G401 (cell line): ENCODE data around the gene TNNT1. TPM values are rescaled to one million over a fixed set of nuclear protein-coding genes. Genes with fewer than 3 reads are reported as not detected.
"Not testable (repeated sequence)": the region's sequence is repeated elsewhere in the genome, so short reads cannot be mapped to it uniquely, and the experiment has no call there.

Source experiments
- DNase-seq: peaks from one replicate; pipeline ENCODE4 v3.0.0-alpha.2; 2015; ENCODE audit warnings: low spot score
- in situ Hi-C: cut with HindIII; loops from 2 replicates; pipeline ENCODE4 v1.10.0; 2016; ENCODE audit warnings: low sequenced_read_pairs, mixed read lengths
- total RNA-seq: library from RNA; depleted of rRNA; stranded (reverse); fragments of >200 nt; shearing (Covaris generic); gene quantifications from 2 replicates; pipeline ENCODE4 v1.2.3, GENCODE V29; 2014

Gene TNNT1
- total RNA-seq, 1 experiment from 2014 or later: 423 TPM

DNA sequence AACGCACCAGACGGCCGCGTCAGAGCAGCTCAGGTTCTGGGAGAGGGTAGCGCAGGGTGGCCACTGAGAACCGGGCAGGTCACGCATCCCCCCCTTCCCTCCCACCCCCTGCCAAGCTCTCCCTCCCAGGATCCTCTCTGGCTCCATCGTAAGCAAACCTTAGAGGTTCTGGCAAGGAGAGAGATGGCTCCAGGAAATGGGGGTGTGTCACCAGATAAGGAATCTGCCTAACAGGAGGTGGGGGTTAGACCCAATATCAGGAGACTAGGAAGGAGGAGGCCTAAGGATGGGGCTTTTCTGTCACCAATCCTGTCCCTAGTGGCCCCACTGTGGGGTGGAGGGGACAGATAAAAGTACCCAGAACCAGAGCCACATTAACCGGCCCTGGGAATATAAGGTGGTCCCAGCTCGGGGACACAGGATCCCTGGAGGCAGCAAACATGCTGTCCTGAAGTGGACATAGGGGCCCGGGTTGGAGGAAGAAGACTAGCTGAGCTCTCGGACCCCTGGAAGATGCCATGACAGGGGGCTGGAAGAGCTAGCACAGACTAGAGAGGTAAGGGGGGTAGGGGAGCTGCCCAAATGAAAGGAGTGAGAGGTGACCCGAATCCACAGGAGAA is 33.5 kb downstream of the TNNT1 start:
- DNase-seq: no peak
- in situ Hi-C loops: loop anchor here (10.0 kb wide), 1 partner anchor 59 kb away; no protein-coding TSS in a partner anchor

DNA sequence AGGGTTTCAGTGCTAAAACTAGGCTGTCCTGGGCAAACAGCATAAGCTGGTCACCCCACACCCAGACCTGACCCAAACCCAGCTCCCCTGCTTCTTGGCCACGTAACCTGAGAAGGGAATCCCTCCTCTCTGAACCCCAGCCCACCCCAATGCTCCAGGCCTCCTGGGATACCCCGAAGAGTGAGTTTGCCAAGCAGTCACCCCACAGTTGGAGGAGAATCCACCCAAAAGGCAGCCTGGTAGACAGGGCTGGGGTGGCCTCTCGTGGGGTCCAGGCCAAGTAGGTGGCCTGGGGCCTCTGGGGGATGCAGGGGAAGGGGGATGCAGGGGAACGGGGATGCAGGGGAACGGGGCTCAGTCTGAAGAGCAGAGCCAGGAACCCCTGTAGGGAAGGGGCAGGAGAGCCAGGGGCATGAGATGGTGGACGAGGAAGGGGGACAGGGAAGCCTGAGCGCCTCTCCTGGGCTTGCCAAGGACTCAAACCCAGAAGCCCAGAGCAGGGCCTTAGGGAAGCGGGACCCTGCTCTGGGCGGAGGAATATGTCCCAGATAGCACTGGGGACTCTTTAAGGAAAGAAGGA is 34.4 kb downstream of the TNNT1 start:
- no peak for DNase-seq
- in situ Hi-C loops: loop anchor here (10.0 kb wide), 1 partner anchor 60 kb away; no protein-coding TSS in a partner anchor

DNA sequence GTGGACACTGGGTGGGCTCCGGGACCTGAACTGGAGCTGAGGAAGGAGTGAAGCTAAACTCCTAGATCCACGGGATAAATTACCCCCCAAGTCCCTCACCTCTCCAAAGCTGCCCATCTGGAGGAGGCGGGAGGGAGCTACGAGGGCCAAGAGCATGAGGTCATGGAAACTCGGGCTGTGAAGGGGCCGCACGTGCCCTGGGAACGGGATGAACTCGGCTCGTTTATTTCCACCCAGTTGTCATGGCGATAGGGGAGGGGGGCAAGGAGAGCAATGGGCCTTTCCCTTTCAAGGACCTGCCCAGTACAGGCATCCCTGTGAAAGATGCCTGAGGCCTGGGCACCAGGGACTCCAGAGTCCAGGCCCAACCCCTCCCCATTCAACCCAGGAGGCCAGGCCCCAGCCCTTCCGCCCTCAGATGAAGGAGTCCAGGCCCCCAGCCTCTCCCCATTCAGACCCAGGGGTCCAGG is 35.4 kb downstream of the TNNT1 start:
- in situ Hi-C loops: loop anchor here (10.0 kb wide), 1 partner anchor 61 kb away; no protein-coding TSS in a partner anchor
- no peak for DNase-seq

DNA sequence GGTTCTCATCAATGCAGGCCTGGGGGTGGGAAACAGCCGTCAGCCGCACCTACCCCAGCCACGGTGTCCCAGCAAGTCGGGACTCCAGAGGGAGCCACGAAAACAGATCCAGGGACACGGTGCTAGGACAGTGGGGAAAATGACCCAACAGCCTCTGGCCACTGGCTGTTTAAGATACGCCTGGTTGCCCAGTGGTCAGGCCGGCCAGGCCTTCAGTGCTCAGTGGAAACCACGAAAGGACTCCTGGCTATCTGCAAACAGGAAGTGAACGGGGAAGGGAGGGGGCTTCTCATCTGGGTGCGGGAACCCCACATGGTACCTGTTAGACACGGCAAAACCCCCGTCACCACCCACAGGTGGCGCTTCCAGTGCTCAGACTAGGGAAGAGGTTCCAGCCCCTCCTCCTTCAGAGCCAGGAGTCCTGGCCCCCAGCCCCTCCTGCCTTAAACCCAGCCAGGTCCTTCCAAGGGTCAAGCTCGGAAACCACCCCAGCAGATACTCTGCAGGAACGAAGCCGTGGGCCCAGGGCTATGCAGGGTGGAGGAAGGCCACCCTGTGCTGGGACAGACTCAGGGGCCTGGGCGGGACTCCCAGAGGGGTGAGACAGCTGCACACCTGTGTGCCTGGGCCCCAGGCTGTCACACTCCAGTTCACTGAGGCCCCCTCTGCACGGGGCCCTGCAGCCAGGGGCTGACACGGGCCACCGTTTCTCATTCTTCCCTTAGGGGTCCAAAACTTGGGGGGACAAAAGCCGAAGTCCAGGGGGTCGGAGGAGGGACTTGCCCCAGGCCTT is 36.0 kb downstream of the TNNT1 start:
- DNase-seq: no peak
- in situ Hi-C loops: loop anchor here (10.0 kb wide), 1 partner anchor 62 kb away; no protein-coding TSS in a partner anchor

DNA sequence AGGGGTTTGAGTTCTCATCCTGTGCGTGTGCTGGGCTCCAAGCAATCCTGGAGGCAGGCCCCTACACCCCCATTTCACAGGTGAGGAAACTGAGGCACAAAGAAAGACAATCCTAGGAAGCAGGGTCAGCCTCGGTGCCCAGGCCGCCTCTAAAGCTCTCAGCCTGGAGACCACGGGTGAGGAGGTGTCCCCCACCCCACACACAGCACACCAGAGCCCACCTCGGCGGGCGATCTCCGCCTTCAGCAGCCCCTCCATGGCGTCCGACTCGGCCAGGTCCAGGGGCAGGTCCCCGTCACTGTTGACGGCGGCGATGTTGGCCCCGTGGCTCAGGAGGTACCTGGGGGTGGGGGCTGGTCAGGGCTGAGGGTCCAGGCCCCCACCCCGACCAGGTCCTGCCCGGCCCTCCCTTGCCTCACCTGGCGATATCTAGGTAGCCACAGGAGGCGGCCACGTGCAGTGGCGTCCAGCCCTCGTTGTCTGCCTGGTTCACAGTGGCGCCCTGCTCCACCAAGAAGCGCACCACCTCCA is 36.7 kb downstream of the TNNT1 start:
- DNase-seq: no peak
- in situ Hi-C loops: loop anchor here (10.0 kb wide), 1 partner anchor 62 kb away; no protein-coding TSS in a partner anchor

DNA sequence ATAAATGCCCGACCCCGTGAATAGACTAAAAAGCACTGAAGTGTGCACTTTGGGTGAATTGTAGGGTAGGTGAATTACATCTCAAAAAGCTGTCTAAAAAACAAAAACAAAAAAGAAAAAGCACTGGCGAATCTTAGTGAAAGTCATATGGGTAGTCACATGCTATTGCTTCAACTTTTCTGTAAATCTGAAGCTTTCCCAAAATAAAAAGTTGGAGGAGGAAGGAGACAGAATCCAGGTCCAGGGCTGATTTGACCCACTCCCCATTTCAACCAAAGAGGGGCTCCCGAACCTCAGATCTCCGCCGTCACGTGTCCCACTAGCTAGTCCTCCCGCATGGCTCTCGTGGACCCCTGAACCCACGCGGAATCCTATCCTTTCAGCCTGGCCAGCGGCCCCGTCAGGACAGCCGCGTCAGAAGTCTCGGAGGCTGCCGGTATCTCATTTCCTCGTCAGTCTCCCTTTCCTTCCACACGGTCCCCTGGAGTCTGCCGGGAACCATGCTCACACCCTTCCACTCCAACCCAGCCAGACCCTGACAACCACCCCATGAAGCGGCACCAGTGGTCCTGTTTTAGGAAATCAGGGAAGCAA is 37.7 kb downstream of the TNNT1 start:
- in situ Hi-C loops: loop anchor here (10.0 kb wide), 1 partner anchor 63 kb away; no protein-coding TSS in a partner anchor
- DNase-seq: no peak

DNA sequence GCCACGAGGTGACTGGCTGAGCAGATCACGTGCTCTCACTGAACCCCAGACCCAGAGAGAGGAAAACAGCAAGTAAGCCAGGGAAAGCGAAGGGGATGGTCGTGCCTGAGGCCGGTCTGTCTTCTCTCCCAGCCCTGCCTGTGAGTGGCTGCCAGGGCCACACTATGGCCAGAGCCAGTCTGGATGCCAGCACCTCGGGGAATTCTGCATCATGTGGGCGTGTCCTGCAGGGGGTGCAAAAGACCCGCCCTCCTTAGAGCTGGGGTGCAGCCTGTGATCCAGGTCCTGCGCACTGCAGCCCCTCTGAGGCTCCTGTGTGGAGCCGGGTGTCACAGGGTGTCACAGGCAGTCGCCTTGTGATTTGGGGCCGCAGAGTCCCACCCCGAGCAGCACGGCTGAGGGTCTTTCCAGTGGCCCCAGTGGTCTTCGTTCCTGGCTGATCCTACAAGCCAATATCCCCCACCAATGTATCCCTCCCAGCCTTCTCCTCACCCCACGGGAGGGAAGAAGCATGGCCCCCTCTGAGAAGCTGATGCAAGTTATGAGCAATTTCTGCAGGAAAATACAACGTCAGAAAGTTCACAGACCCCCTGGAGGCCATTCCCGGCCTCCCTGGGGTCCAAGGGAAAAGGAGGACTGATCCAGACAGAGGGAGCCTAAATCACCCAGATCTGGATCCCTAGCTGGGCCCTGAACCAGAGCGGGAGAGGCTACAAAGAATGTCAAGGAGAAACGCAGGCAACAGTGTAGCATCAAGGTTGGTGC is 39.3 kb downstream of the TNNT1 start:
- in situ Hi-C loops: loop anchor here (10.0 kb wide), 1 partner anchor 65 kb away; no protein-coding TSS in a partner anchor
- no peak for DNase-seq

DNA sequence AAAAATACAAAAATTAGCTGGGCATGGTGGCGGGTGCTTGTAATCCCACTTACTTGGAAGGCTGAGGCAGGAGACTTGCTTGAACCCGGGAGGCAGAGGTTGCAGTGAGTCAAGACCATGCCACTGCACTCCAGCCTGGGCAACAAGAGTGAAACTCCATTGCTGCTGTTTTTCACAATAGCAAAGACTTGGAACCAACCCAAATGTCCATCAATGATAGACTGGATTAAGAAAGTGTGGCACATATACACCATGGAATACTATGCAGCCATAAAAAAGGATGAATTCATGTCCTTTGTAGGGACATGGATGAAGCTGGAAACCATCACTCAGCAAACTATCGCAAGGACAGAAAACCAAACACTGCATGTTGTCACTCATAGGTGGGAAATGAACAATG is 41.8 kb downstream of the TNNT1 start:
- in situ Hi-C loops, DNase-seq: not testable (repeated sequence)

DNA sequence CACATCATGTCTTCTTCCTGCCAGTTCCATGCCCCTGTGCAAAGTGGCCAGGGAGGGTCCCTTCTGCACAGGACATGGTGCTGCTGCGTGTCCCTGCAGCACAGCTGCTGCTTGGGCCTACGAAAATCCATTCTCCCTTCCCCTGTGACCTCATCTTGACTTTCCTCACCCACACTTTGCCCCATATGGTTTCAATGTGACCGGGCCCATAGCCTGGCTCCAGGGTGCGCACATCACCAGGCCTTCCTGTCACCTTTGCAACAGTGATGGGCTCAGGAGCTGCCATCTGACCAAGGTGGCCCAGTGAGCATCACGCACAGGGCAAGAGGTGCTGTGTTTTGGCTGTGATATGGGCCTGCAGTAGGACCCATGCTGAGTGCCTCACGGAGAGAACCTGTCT is 42.4 kb downstream of the TNNT1 start:
- in situ Hi-C loops: no loop called here
- DNase-seq: no peak

DNA sequence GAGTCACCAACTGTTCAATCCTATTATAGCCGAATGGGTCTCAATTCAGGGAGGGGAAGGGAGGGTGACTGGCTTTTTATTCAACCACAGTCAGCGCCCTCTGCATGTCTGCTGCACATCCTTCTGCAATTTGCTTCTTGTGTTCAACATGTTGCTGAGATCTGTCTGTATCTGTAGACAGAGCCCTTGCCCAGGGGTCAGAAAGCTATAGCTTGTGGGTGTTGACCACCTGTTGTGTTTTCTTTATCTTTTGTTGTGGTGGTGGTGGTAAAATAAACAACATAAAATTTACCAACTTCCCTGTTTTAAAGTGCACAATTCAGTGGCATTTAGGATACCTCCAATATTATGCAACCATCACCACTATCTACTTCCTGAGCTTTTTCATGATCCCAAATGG is 43.8 kb downstream of the TNNT1 start:
- in situ Hi-C loops: no loop called here
- no peak for DNase-seq

DNA sequence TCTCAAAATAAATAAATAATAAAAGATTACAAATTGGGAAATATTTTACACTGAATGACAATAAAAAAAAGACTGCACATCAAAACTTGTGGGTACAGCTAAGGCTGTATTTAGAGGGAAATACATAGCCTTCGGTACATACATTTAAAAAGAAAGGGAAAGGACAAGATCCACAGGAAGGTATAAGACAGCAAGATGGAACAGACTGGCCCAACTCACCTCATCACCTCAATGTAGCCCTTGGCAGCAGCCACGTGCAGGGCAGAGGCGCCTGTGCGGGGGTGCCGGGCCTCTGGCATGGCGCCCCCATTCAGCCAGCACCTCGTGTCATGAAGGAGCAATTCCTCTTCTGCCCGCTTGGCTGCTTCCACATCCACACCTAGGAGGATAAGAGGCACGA is 45.8 kb downstream of the TNNT1 start:
- in situ Hi-C loops: no loop called here

DNA sequence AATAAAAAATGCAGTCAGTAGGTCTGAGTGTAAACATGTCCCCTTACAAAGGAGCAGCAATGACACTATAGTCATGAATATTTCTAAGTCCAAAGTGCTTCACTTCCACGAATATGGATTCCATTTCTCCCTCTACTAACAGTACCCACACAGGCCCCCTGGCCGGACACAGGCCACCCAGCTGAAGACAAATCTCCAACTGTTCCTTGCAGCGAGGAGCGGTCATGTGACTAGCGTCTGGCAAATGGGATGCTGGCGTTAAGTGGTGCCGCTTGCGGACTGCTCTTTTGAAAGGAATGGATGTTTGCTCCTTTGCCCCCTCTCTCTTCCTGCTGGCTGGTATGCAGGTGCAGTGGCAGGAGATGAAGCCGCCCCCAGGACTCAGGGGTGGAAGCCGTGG is 47.7 kb downstream of the TNNT1 start:
- in situ Hi-C loops: no loop called here
- DNase-seq: no peak

More for the DNA sequence above, 45.8 kb downstream of the TNNT1 start:
- no peak for DNase-seq

DNA sequence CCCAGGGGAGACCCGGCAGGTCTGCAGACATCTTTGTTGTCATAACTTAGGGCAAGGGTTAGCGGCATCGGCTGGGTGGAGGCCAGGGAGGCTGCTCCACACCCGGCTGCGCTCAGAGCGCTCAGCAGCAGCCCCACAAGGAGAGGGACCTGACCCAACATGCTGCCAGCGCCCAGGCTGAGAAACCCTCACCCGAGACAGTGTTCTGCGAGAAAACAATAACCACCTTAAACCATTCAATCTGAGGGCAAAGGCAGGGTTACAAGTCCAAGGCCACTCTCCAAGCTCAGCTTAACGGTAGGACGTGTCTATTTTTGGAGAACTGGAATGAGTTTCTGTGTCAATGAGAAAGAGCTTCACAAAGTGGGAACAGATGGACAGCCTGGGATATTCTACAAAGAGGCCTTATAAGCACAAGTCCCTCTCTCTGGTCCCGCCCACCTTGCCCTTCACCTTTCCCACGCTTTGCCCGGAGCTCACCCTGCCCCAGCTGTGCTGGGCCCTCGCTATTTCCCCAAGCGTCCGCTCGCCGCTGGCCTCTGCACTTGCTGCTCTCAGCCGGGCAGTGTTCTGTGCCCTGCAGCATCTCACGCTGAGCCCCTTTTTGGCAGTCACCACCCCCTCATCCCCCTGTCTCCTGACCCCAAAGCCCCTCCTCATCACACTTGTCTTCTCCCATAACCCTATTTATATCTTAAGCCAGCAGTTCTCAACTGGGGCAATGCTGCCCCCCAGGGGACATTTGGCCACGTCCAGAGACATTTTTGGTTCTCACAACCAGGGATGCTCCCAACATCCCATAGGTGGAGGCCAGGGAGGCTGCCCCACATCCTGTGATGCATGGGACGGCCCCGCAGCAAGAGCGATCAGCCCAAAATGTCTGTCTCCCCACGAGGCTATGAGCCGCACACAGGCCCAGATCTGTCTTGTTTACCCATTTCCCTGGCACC is 49.2 kb downstream of the TNNT1 start:
- no peak for DNase-seq

DNA sequence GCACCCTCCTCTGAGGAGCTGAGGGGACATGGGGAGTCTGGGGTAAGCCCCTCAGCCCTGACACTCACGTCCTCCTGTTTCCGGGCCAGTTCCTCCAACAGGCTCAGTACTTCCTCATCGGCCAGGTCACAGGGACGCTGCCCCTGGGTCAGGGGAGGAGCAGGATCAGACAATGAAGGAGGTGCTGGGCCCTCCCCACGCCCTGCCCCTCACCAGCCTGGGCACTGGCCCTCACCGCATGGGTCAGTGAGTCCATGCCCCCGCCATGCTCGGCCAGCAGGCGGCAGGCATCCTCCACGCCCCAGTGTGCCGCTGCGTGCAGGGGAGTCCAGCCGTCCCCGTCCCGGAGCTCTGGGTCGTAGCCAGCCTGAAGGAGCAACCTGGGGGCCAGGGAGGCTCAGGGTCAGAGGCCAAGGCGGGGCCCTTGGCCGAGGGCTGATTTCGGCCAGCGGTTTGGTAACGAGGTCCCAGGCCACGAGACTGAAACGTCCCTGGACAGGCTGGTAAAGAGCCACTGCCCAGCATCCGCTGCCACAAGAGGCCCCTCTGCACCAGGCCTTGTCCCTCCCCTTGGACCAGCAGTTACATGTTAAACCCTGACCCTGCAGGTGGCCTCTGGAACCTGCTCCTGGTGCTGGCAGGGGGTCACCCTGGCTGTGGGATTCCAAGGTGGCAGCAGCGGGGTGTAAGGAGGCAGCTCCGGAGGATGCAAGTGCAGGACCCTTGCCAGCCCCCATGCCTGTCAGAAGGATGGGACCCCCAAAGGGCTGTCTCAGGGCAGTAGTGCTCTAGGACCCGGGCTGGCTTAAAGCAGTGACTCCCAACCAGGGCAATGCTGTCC is 50.1 kb downstream of the TNNT1 start:
- in situ Hi-C loops: no loop called here
- DNase-seq: no peak

More for the DNA sequence above, 49.2 kb downstream of the TNNT1 start:
- in situ Hi-C loops: no loop called here

DNA sequence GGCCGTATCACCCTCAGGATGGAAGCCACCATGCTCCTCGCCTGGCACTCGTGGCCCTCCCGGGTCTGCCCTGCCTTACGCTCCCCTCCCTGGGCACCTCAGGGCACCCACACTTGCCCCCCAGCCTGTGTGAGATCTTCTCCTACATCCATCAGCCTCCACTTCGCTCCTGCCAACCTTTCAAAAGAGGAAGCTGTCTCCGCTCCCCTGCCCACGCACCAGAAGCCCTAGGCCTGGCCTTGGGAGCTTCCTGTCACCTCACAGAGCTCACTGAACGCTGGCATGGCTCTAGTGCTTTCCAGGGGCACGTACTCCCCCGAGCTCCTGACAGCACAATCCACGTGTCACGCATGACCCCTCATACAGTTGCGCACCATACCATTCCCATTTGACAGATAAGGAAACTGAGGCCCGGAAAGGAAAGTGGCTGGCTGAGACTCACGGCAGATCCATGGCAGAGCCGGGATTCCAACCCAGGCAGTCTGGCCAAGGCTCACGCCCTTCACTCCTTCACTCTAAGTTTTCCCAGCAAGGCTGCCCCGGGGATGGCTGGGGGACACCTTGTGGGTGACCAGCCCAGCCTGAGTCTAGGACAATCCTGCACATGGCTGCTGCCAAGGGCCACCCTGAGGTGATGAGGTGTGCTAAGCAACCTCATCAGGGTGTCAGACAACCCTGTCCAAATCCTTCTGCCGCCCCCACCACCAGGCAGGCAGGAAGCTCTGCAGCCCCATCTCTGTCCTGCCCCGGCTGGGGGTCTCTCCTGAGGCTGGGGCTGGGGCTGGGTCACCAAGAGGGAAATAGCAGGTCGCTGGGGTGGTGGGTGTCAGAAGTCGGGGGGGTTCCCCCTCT is 50.9 kb downstream of the TNNT1 start:
- DNase-seq: no peak
- in situ Hi-C loops: no loop called here
